Spleen (tissue), 3 donors: ENCODE results near the gene SUSD4.

Source experiments
- POLR2A ChIP-seq, 3 donors: fragments of 450-650 bp; IDR thresholded peaks; one replicate each; pipeline ENCODE4 v1.5.1; 2017; ENCODE audit warnings: antibody characterized with exemption in 3 of 3, mild to moderate bottlenecking in 1 of 3
- POLR2AphosphoS5 ChIP-seq, 3 donors: sonication (generic); formaldehyde crosslinking; IDR thresholded peaks; one replicate each; pipeline ENCODE4 v1.5.1; 2017; ENCODE audit warnings: antibody characterized with exemption in 3 of 3

DNA sequence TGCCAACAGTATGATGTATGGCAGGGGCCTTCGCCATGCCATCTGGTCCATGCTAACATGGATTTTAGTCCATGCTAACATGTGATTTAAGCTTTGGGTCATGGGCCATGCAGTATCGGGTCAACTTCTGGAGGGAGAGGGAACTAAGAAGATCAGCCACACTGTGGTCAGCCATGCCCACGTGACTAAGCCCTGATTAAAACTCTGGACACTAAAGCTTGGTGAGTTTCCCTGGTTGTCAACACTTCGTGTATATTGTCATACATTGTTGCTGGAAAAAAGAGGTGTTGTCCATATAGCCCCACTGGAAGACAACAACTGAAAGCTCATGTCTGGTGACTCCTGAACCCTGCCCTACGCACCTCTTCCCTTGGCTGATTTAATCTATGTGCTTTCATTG is 90.5 kb downstream of the SUSD4 start:
- TF ChIP-seq POLR2AphosphoS5 (IDR thresholded peaks at IDR 0.05) = no peak
- TF ChIP-seq POLR2A (IDR thresholded peaks at IDR 0.05) = no peak
